ENCODE measurements around the gene RPLP2. TPM values are rescaled to one million over a fixed set of nuclear protein-coding genes. Genes with fewer than 3 reads are reported as not detected.

Gene RPLP2
- polyA plus RNA-seq, 1 of the 3 experiments (the other 2 are of a cell fraction): 799 TPM

- no peak for DNase-seq
- no peak overlapping the region for H2AFZ ChIP-seq (ENCODE audit: low read depth)
- WGBS (ENCODE audit: low lambda C conversion rate): 60% methylated on average over 26 of the region's 31 CpGs
- H3K4me1 ChIP-seq (ENCODE audit: control insufficient read depth in 1 of 2, insufficient read depth in 2 of 2, low read depth in 1 of 2, low read length in 1 of 2): peaks cover 14 to 37% of the 10 kb centered on the region in 2 experiments; a peak in 2 of 4 replicates
- peaks cover 17% of the 10 kb centered on the region for H4K20me1 ChIP-seq (ENCODE audit: insufficient read depth)
- CTCF ChIA-PET: interaction anchor here (0.8 to 2.3 kb wide), 4 partner anchors 11 to 27 kb away, joined by 3 to 9 read pairs (median 4); partner anchors contain the start of gene PNPLA2
- H3K4me3 ChIP-seq (ENCODE audit: low read depth in 2 of 2, low read length in 1 of 2): peak overlapping the region in 1 of 2 experiments; percentile 81; a peak in 3 of 4 replicates
- POLR2A ChIA-PET: interaction anchor here (1.2 to 2.2 kb wide), 3 partner anchors 10 to 12 kb away, joined by 5 to 9 read pairs (median 6); partner anchors contain the start of genes PNPLA2, POLR2L and TSPAN4
- H3K4me2 ChIP-seq: peak overlapping the region; percentile 100
- H3K9ac ChIP-seq: peak overlapping the region; percentile 80; the same call in 1 of the 2 replicates
- no peaks in the 10 kb centered on the region for H3K9me3 ChIP-seq
- TF ChIP-seq POLR2AphosphoS5 (IDR thresholded peaks at IDR 0.05; ENCODE audit: low read depth, low read length): no peak
- TF ChIP-seq PBX3 (IDR thresholded peaks at IDR 0.05): no peak
- no peak for TF ChIP-seq MAX (IDR thresholded peaks at IDR 0.05; ENCODE audit: low read depth)
- 0 out of 2 replicates have a peak, but pooled peaks have one; percentile 1 for TF ChIP-seq MXI1 (IDR thresholded peaks at IDR 0.05; ENCODE audit: low read depth, low read length)
- TF ChIP-seq RCOR1 (IDR thresholded peaks at IDR 0.05; ENCODE audit: low read length): no peak
- no peak for TF ChIP-seq REST (IDR thresholded peaks at IDR 0.05; ENCODE audit: low read depth, low read length)
- TF ChIP-seq NFIC (IDR thresholded peaks at IDR 0.05; ENCODE audit: borderline replicate concordance): peak; percentile 62
- no peak for TF ChIP-seq YY1 (IDR thresholded peaks at IDR 0.05; ENCODE audit: low read depth)
- no peak for TF ChIP-seq USF2 (IDR thresholded peaks at IDR 0.05; ENCODE audit: borderline replicate concordance, low read depth, low read length)
- TF ChIP-seq FOSL2 (IDR thresholded peaks at IDR 0.05; ENCODE audit: borderline replicate concordance, low read depth): peak; percentile 57; the same call in 1 of the 2 replicates
- TF ChIP-seq RFX5 (IDR thresholded peaks at IDR 0.05; ENCODE audit: low read length): no peak
- TF ChIP-seq TCF12 (IDR thresholded peaks at IDR 0.05): peak; percentile 44
- no peak for TF ChIP-seq IRF3 (IDR thresholded peaks at IDR 0.05; ENCODE audit: low read depth, low read length)
- no peak for TF ChIP-seq SMC3 (IDR thresholded peaks at IDR 0.05; ENCODE audit: low read depth, low read length)
- no peak for TF ChIP-seq CTCF (IDR thresholded peaks at IDR 0.05)
- no peak for TF ChIP-seq NRF1 (IDR thresholded peaks at IDR 0.05; ENCODE audit: low read depth, low read length)
- TF ChIP-seq ELF1 (IDR thresholded peaks at IDR 0.05): no peak
- H3K27me3 ChIP-seq (ENCODE audit: insufficient read depth): no peaks in the 10 kb centered on the region
- H3K79me2 ChIP-seq (ENCODE audit: insufficient read depth): peaks cover 50% of the 10 kb centered on the region
- H3K9me2 ChIP-seq: no peaks in the 10 kb centered on the region
- H3F3A ChIP-seq (replicated peaks; ENCODE audit: insufficient read depth): peaks cover 16% of the 10 kb centered on the region
- H3K36me3 ChIP-seq (replicated peaks in 1 of 2; ENCODE audit: control insufficient read depth in 1 of 2, insufficient read depth in 2 of 2, low read length in 1 of 2): peaks cover 2 to 3% of the 10 kb centered on the region in 2 experiments
- peak overlapping the region in 1 of 2 experiments; percentile 65; a peak in 1 of 4 replicates for H3K27ac ChIP-seq (ENCODE audit: low read depth in 2 of 2, low read length in 1 of 2)
These were observed 21.5 kb downstream of the RPLP2 start for GRCh38 chr11:831118-831864.
